H1 (cell line): ENCODE results near the gene PGLYRP2. TPM values are rescaled to one million over a fixed set of nuclear protein-coding genes. Genes with fewer than 3 reads are reported as not detected.

Experiments used
- CTCF ChIA-PET: fragments of 300-600 bp; sonication (Branson Sonifier 250); formaldehyde crosslinking; loops from one replicate; lab custom pipeline; 2021; ENCODE audit not compliant: partially characterized antibody; lab: Charles Lee
- POLR2A ChIA-PET: fragments of 300-600 bp; sonication (Branson Sonifier 250); formaldehyde crosslinking; loops from one replicate; lab custom pipeline; 2021; ENCODE audit warnings: inconsistent platforms; ENCODE audit not compliant: partially characterized antibody; lab: Charles Lee
- DNase-seq, 2 experiments: peaks; one replicate each; pipeline versions ENCODE4 v3.0.0 to v3.0.0-alpha.2; 2010 to 2022; ENCODE audit warnings: low spot score in 2 of 2, low read depth in 1 of 2, mixed read lengths in 1 of 2
- FAIRE-seq: peaks from 2 replicates; lab custom pipeline; 2011; peaks lifted over from hg19 to GRCh38; lab: Jason Lieb, UNC
- H2AFZ ChIP-seq: 2 replicates; pipeline ENCODE4 v1.8.1; 2012; ENCODE audit warnings: low read length, inconsistent platforms
- H2AK5ac ChIP-seq: 2 replicates; pipeline ENCODE4 v1.6.1; 2013; ENCODE audit warnings: low read depth, low read length
- H2BK120ac ChIP-seq: replicated peaks from 2 replicates; pipeline ENCODE3; 2013; ENCODE audit warnings: low read depth, low read length, inconsistent platforms
- H2BK12ac ChIP-seq: 2 replicates; pipeline ENCODE4 v1.6.1; 2013; ENCODE audit warnings: low read depth, low read length
- H2BK15ac ChIP-seq: 2 replicates; pipeline ENCODE4 v1.6.1; 2013; ENCODE audit warnings: low read length
- H2BK20ac ChIP-seq: 2 replicates; pipeline ENCODE4 v1.6.1; 2013; ENCODE audit warnings: low read length
- H2BK5ac ChIP-seq: 2 replicates; pipeline ENCODE4 v1.6.1; 2013; ENCODE audit warnings: low read depth, low read length
- H3K14ac ChIP-seq: 2 replicates; pipeline ENCODE4 v1.6.1; 2013; ENCODE audit warnings: inconsistent platforms; ENCODE audit not compliant: insufficient read length
- H3K18ac ChIP-seq: 2 replicates; pipeline ENCODE4 v1.6.1; 2013; ENCODE audit warnings: low read length; ENCODE audit errors: extremely low read depth
- H3K23ac ChIP-seq: 2 replicates; pipeline ENCODE4 v1.6.1; 2013; ENCODE audit warnings: inconsistent platforms; ENCODE audit not compliant: insufficient read length
- H3K23me2 ChIP-seq: 2 replicates; pipeline ENCODE4 v1.6.1; 2013; ENCODE audit warnings: low read depth, low read length
- H3K27ac ChIP-seq: 2 replicates; pipeline ENCODE4 v1.6.1; 2011; ENCODE audit warnings: low read depth, low read length, inconsistent platforms
- H3K27me3 ChIP-seq, 4 experiments: replicated peaks in 1 of 4; 1 replicate in 1 of 4; 2 replicates in 3 of 4; pipeline versions ENCODE4 v1.6.1 to v1.8.1; 2011 to 2013; ENCODE audit warnings: low read length in 3 of 4, mild to moderate bottlenecking in 3 of 4, inconsistent platforms in 2 of 4, mixed read lengths in 2 of 4, moderate library complexity in 1 of 4; ENCODE audit not compliant: control insufficient read depth in 3 of 4, insufficient read depth in 3 of 4; ENCODE audit errors: extremely low read depth in 1 of 4
- H3K36me3 ChIP-seq, 4 experiments: 2 replicates each; pipeline versions ENCODE4 v1.6.1 to v1.8.1; 2011 to 2013; ENCODE audit warnings: mild to moderate bottlenecking in 4 of 4, low read length in 3 of 4, moderate library complexity in 2 of 4, control low read depth in 1 of 4, inconsistent platforms in 1 of 4; ENCODE audit not compliant: insufficient read depth in 4 of 4, control insufficient read depth in 2 of 4
- H3K4ac ChIP-seq: replicated peaks from 2 replicates; pipeline ENCODE3; 2013; ENCODE audit warnings: low read length, low read depth, mixed read lengths, inconsistent platforms; ENCODE audit not compliant: insufficient read length
- H3K4me1 ChIP-seq, 4 experiments: replicated peaks in 1 of 4; 1 replicate in 1 of 4; 2 replicates in 3 of 4; pipeline versions ENCODE4 v1.6.1 to v1.8.1; 2011 to 2013; ENCODE audit warnings: low read length in 3 of 4, inconsistent platforms in 2 of 4, mixed read lengths in 1 of 4; ENCODE audit not compliant: insufficient read depth in 4 of 4, control insufficient read depth in 3 of 4
- H3K4me2 ChIP-seq, 2 experiments: 2 replicates each; pipeline versions ENCODE4 v1.6.1 to v1.8.1; 2011 to 2013; ENCODE audit warnings: low read depth in 2 of 2, low read length in 2 of 2, control low read depth in 1 of 2, inconsistent platforms in 1 of 2, mild to moderate bottlenecking in 1 of 2; ENCODE audit not compliant: insufficient read depth in 1 of 2
- H3K4me3 ChIP-seq, 4 experiments: fragments of 200-600, 300-600 bp in 1 of 4; sonication (generic), shearing (Covaris generic), sonication (Bioruptor Twin) in 1 of 4; 2 replicates each; pipeline versions ENCODE4 v1.5.1 to v1.8.1; 2011 to 2016; ENCODE audit warnings: low read length in 4 of 4, low read depth in 3 of 4, control low read depth in 2 of 4, inconsistent platforms in 2 of 4, mild to moderate bottlenecking in 2 of 4, mixed read lengths in 1 of 4, moderate library complexity in 1 of 4; ENCODE audit not compliant: insufficient read depth in 2 of 4; ENCODE audit errors: extremely low read depth in 1 of 4
- H3K56ac ChIP-seq: replicated peaks from 2 replicates; pipeline ENCODE3; 2013; ENCODE audit warnings: low read depth, mild to moderate bottlenecking, mixed read lengths, low read length, inconsistent platforms; ENCODE audit not compliant: insufficient read length
- H3K79me1 ChIP-seq: 2 replicates; pipeline ENCODE4 v1.6.1; 2013; ENCODE audit warnings: low read depth, low read length, control low read depth
- H3K79me2 ChIP-seq, 2 experiments: 2 replicates each; pipeline versions ENCODE4 v1.6.1 to v1.8.1; 2012 to 2013; ENCODE audit warnings: low read length in 2 of 2, mild to moderate bottlenecking in 2 of 2, inconsistent platforms in 1 of 2; ENCODE audit not compliant: insufficient read depth in 2 of 2, control insufficient read depth in 1 of 2
- H3K9ac ChIP-seq, 4 experiments: replicated peaks in 1 of 4; 1 replicate in 1 of 4; 2 replicates in 3 of 4; pipeline versions ENCODE4 v1.6.1 to v1.8.1; 2011 to 2013; ENCODE audit warnings: low read depth in 3 of 4, low read length in 3 of 4, control low read depth in 2 of 4, mild to moderate bottlenecking in 2 of 4, moderate library complexity in 2 of 4, inconsistent platforms in 1 of 4; ENCODE audit errors: extremely low read depth in 1 of 4
- H3K9me3 ChIP-seq, 2 experiments: 2 replicates each; pipeline versions ENCODE4 v1.6.1 to v1.8.1; 2012 to 2013; ENCODE audit warnings: mild to moderate bottlenecking in 2 of 2, moderate library complexity in 2 of 2, control low read depth in 1 of 2, inconsistent platforms in 1 of 2, low read depth in 1 of 2, low read length in 1 of 2, mixed read lengths in 1 of 2; ENCODE audit not compliant: insufficient read depth in 2 of 2
- H4K20me1 ChIP-seq, 2 experiments: replicated peaks in 1 of 2; 2 replicates each; pipeline versions ENCODE3 to v1.8.1; 2011 to 2013; ENCODE audit warnings: inconsistent platforms in 2 of 2, low read length in 2 of 2, mild to moderate bottlenecking in 1 of 2; ENCODE audit not compliant: insufficient read depth in 2 of 2, control insufficient read depth in 1 of 2
- H4K5ac ChIP-seq: 2 replicates; pipeline ENCODE4 v1.6.1; 2013; ENCODE audit warnings: low read length, low read depth, mixed read lengths, inconsistent platforms; ENCODE audit not compliant: insufficient read length
- H4K8ac ChIP-seq: 2 replicates; pipeline ENCODE4 v1.8.0; 2013; ENCODE audit warnings: mild to moderate bottlenecking, moderate library complexity, low read length, inconsistent platforms; ENCODE audit not compliant: insufficient read depth; ENCODE audit errors: extremely low read depth
- H4K91ac ChIP-seq: replicated peaks from 2 replicates; pipeline ENCODE3; 2013; ENCODE audit warnings: low read length, mixed read lengths, inconsistent platforms; ENCODE audit not compliant: insufficient read length
- KDM4A ChIP-seq: IDR thresholded peaks from one replicate; pipeline ENCODE4 v1.7.1; 2012; ENCODE audit warnings: low read depth, mild to moderate bottlenecking, moderate library complexity, low read length, inconsistent platforms; ENCODE audit not compliant: severe bottlenecking
- KDM5A ChIP-seq: fragments of 200-600 bp; IDR thresholded peaks from 2 replicates; pipeline ENCODE4 v1.7.1; 2012; ENCODE audit warnings: mild to moderate bottlenecking, low read length, inconsistent platforms, mixed read lengths
- RNF2 ChIP-seq: fragments of 200-900, 300-1000 bp; sonication (generic); IDR thresholded peaks from 2 replicates; pipeline ENCODE4 v1.7.1; 2016; ENCODE audit warnings: borderline replicate concordance, low read depth, mild to moderate bottlenecking, antibody characterized with exemption, low read length; ENCODE audit not compliant: poor library complexity, severe bottlenecking; ENCODE audit errors: missing control alignments
- RXRA ChIP-seq: IDR thresholded peaks from 2 replicates; pipeline ENCODE4 v1.6.1; 2011; ENCODE audit warnings: low read depth, mild to moderate bottlenecking, low read length, moderate library complexity; ENCODE audit not compliant: insufficient read depth
- SP1 ChIP-seq: IDR thresholded peaks from 2 replicates; pipeline ENCODE4 v1.6.1; 2011; ENCODE audit warnings: low read depth, low read length
- WGBS, 2 experiments: shearing (Covaris generic) in 1 of 2; methylation state at CpG; one replicate each; pipeline versions ENCODE4 v1.1.6 to v1.1.7; 2013 to 2015; ENCODE audit warnings: low lambda C conversion rate in 2 of 2, mixed read lengths in 2 of 2, inconsistent platforms in 1 of 2, low coverage in 1 of 2, missing lambda C conversion rate in 1 of 2; ENCODE audit not compliant: insufficient replicate concordance in 2 of 2, insufficient coverage in 1 of 2, insufficient read length in 1 of 2; ENCODE audit errors: extremely low coverage in 1 of 2, missing lambda C conversion rate in 1 of 2; 5-methylcytosine and 5-hydroxymethylcytosine counted together
- polyA plus RNA-seq, 7 experiments: library from polyadenylated mRNA; depleted of rRNA in 3 of 7; stranded (reverse) in 5 of 7; unstranded in 2 of 7; fragments of >200 nt in 5 of 7; fragments of 200-250 nt in 2 of 7; gene quantifications; 1 replicate in 5 of 7; 2 replicates in 1 of 7; 4 replicates in 1 of 7; pipeline versions ENCODE4 v1.2.1 to v1.2.3, GENCODE V29; 2011 to 2013; ENCODE audit warnings: missing spikeins in 2 of 7, mixed read lengths in 2 of 7
- total RNA-seq: library from RNA; stranded (reverse); fragmentation: NEBNext Ultra II Directional; extraction: Animal tissue kit (Norgen Biotek cat#: 25700); gene quantifications from 2 replicates; pipeline ENCODE4 v1.2.1, GENCODE V29; 2021
- TF ChIP-seq, protein P1 (sequence below): IDR thresholded peaks from 2 replicates; pipeline ENCODE4 v1.6.1; 2011; ENCODE audit warnings: low read length, improper control_type of control experiment

Gene PGLYRP2
- total and polyA plus RNA-seq, 2 of the 8 experiments (the other 6 are each of a cell fraction or from before 2014, with no cell fraction given) = not detected

GRCh38 chr19:15448778-15449619 lies 30.3 kb downstream of the PGLYRP2 start:
- Histone ChIP-seq H2BK15ac (peak overlapping the region; percentile 92; the same call in 1 of the 2 replicates), H2BK5ac (no peak overlapping the region; the same call in 1 of the 2 replicates), H3K79me1 (no peaks in the 10 kb centered on the region), H3K27me3 (peaks cover 2 to 13% (median 11%) of the 10 kb centered on the region in 4 experiments; a peak in 6 of 7 replicates), H4K8ac (no peak overlapping the region; the same call in none of the 2 replicates), H4K5ac (no peak overlapping the region), H3K36me3 (no peaks in the 10 kb centered on the region), H3K23ac (no peak overlapping the region), H3K56ac (peak overlapping the region; percentile 73), H3K18ac (peak overlapping the region; percentile 62), H3K4me2 (peak overlapping the region; percentile 78 to 88), H4K20me1 (peaks cover 0 to 1% of the 10 kb centered on the region in 2 experiments), H2AK5ac (0 out of 2 replicates have a peak overlapping the region, but pooled peaks have one; percentile 39)
- ChIA-PET POLR2A (interaction anchor here (1.1 to 2.6 kb wide), 7 partner anchors 12 to 73 kb away, joined by 3 to 15 read pairs (median 5); partner anchors contain the start of genes AKAP8 and AKAP8L), CTCF (interaction anchor here (1.3 to 1.8 kb wide), 3 partner anchors 10 to 295 kb away, joined by 3 to 8 read pairs (median 7); partner anchors contain the start of gene AKAP8L)
- no peak for FAIRE-seq
- peak in 1 of 2 experiments; percentile 67 for DNase-seq
- TF ChIP-seq, protein P1, sequence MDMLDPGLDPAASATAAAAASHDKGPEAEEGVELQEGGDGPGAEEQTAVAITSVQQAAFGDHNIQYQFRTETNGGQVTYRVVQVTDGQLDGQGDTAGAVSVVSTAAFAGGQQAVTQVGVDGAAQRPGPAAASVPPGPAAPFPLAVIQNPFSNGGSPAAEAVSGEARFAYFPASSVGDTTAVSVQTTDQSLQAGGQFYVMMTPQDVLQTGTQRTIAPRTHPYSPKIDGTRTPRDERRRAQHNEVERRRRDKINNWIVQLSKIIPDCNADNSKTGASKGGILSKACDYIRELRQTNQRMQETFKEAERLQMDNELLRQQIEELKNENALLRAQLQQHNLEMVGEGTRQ = no peak
- TF ChIP-seq RNF2 = no peak
- peak; percentile 75 for TF ChIP-seq SP1
- TF ChIP-seq RXRA = 0 out of 2 replicates have a peak, but pooled peaks have one; percentile 83
- peak; percentile 48 for TF ChIP-seq KDM4A
- no peak for TF ChIP-seq KDM5A
- TF ChIP-seq, all 59 proteins: peak for 3
- Histone ChIP-seq H2AFZ (peak overlapping the region; percentile 60; the same call in 1 of the 2 replicates), H4K91ac (no peak overlapping the region), H2BK20ac (no peak overlapping the region), H3K9ac (peak overlapping the region in 1 of 4 experiments; percentile 27; a peak in 1 of 7 replicates), H3K4me1 (peaks cover 0 to 14% (median 5%) of the 10 kb centered on the region in 4 experiments; a peak in 6 of 7 replicates), H3K27ac (no peak overlapping the region), H3K79me2 (no peaks in the 10 kb centered on the region), H3K4me3 (peak overlapping the region; percentile 43 to 93 (median 50)), H3K23me2 (peaks cover 22% of the 10 kb centered on the region; the same call in 1 of the 2 replicates), H2BK120ac (no peak overlapping the region), H3K14ac (no peak overlapping the region), H3K4ac (no peak overlapping the region), H3K9me3 (no peaks in the 10 kb centered on the region), H2BK12ac (0 out of 2 replicates have a peak overlapping the region, but pooled peaks have one; percentile 75)
- 5% methylated on average over 18 of the region's 43 CpGs; no CpG with 5 or more reads in 1 of the 2 experiments for WGBS, 2 experiments
